Measurements from ENCODE around the gene CLHC1.

GRCh38 chr2:55135491-55135890, 96.6 kb downstream of the CLHC1 start:
- TF ChIP-seq CTCF (IDR thresholded peaks at IDR 0.05): no peak
- TF ChIP-seq POLR2A (IDR thresholded peaks at IDR 0.05): no peak
